Measurements from ENCODE around the gene ALLC. TPM values are rescaled to one million over a fixed set of nuclear protein-coding genes. Genes with fewer than 3 reads are reported as not detected.

Gene ALLC
- total RNA-seq, 1 donor from 2014 or later = not detected

- intact Hi-C loops (cut with micrococcal nuclease) = no loop called here
Measured at GRCh38 chr2:3709225-3709624, 51.2 kb downstream of the ALLC start.

GRCh38 chr2:3712424-3712823 lies 54.4 kb downstream of the ALLC start:
- intact Hi-C loops (cut with micrococcal nuclease) = no loop called here

- intact Hi-C loops (cut with micrococcal nuclease) = no loop called here
Measured at GRCh38 chr2:3712831-3713503, 55.0 kb downstream of the ALLC start.

GRCh38 chr2:3718679-3719078 lies 60.7 kb downstream of the ALLC start:
- intact Hi-C loops (cut with micrococcal nuclease) = no loop called here

- intact Hi-C loops (cut with micrococcal nuclease) = loop anchor here (5.0 kb wide), 1 partner anchor 102 kb away; no protein-coding TSS in a partner anchor
Measured at GRCh38 chr2:3725002-3725401, 67.0 kb downstream of the ALLC start.

- intact Hi-C loops (cut with micrococcal nuclease) = loop anchor here (5.0 kb wide), 1 partner anchor 102 kb away; no protein-coding TSS in a partner anchor
Measured at GRCh38 chr2:3725458-3726250, 67.7 kb downstream of the ALLC start.

GRCh38 chr2:3726511-3726910 lies 68.5 kb downstream of the ALLC start:
- intact Hi-C loops (cut with micrococcal nuclease) = loop anchor here (5.0 kb wide), 1 partner anchor 101 kb away; no protein-coding TSS in a partner anchor

GRCh38 chr2:3727397-3728045 lies 69.5 kb downstream of the ALLC start:
- intact Hi-C loops (cut with micrococcal nuclease) = loop anchor here (1.0 to 5.0 kb wide), 2 partner anchors 54 to 100 kb away; no protein-coding TSS in a partner anchor

- intact Hi-C loops (cut with micrococcal nuclease) = loop anchor here (1.0 to 5.0 kb wide), 2 partner anchors 53 to 99 kb away; no protein-coding TSS in a partner anchor
Measured at GRCh38 chr2:3728104-3729054, 70.4 kb downstream of the ALLC start.

- intact Hi-C loops (cut with micrococcal nuclease) = loop anchor here (5.0 kb wide), 1 partner anchor 98 kb away; no protein-coding TSS in a partner anchor
Measured at GRCh38 chr2:3729055-3729448, 71.1 kb downstream of the ALLC start.

GRCh38 chr2:3729786-3730185 lies 71.8 kb downstream of the ALLC start:
- intact Hi-C loops (cut with micrococcal nuclease) = loop anchor here (5.0 kb wide), 1 partner anchor 98 kb away; no protein-coding TSS in a partner anchor

- intact Hi-C loops (cut with micrococcal nuclease) = no loop called here
Measured at GRCh38 chr2:3730646-3731045, 72.6 kb downstream of the ALLC start.

- intact Hi-C loops (cut with micrococcal nuclease) = no loop called here
Measured at GRCh38 chr2:3731829-3732228, 73.8 kb downstream of the ALLC start.

GRCh38 chr2:3736112-3736511 lies 78.1 kb downstream of the ALLC start:
- intact Hi-C loops (cut with micrococcal nuclease) = no loop called here

GRCh38 chr2:3737128-3737527 lies 79.1 kb downstream of the ALLC start:
- intact Hi-C loops (cut with micrococcal nuclease) = no loop called here

- intact Hi-C loops (cut with micrococcal nuclease) = no loop called here
Measured at GRCh38 chr2:3738454-3738853, 80.5 kb downstream of the ALLC start.

- intact Hi-C loops (cut with micrococcal nuclease) = no loop called here
Measured at GRCh38 chr2:3739313-3739712, 81.3 kb downstream of the ALLC start.

- intact Hi-C loops (cut with micrococcal nuclease) = no loop called here
Measured at GRCh38 chr2:3741396-3741795, 83.4 kb downstream of the ALLC start.

GRCh38 chr2:3741867-3742602 lies 84.0 kb downstream of the ALLC start:
- intact Hi-C loops (cut with micrococcal nuclease) = no loop called here
